ENCODE results near the gene TMEM119.
"Not testable (repeated sequence)": the region's sequence is repeated elsewhere in the genome, so short reads cannot be mapped to it uniquely, and the experiment has no call there.

TMEM119 gene

DNA sequence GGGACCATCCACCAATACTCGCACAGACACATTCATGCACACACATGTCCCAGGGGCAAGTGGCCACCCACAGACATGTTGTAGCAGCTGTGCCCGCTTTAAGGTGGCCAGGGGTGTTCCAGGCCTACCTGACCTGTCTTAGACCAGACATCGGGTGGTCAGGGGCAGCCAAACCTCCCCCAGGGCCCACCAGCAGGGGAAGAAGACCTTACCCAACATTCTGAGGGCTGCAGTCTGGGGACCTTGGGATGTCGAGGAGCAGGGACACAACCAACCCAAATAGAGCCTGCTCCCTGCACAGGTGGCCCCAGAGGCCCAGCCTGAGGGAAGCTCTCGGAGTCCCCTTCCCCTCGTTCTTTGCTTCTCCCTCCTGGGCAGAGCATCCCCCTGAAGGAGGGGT, 1.7 kb upstream of the TMEM119 start:
- no peak for DNase-seq

DNA sequence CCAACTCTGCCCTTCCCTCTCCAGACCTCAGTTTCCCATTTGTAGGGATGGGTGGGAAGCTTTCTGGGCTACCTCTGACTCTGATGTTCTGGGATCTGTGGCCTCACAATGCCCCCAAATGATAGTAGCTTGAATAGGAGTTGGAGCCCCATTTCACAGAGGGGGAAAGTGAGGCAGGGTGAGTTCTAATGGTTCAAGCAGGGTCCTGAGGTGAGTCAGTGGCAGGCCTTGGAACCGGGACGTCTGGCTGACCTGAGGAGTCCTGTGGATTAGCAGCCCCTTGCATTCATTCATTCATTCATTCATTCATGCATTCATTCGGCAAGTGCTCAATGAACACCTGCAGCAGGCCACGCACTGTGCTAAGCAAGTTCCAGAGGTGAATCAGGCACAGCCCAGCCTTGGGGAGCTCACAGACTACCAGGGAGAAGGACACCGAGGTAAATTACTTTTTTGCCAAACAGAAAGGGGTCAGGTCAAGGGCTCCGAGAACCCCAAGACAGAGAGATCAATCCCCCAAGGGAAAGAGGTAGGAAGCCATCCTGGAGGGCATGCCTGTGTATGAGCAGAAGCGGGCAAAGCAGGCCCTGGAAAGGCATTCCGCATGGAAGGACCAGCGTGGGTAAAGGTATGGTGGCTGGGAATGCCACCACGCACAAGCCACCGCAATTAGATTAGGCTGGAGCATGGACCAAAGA, 818 bp upstream of the TMEM119 start:
- no peak for DNase-seq

- no peak for DNase-seq
These were observed 878 bp downstream of the TMEM119 start for GRCh38 chr12:108596854-108597558.

- no peak for DNase-seq
These were observed 1.9 kb downstream of the TMEM119 start for GRCh38 chr12:108595711-108596647.

- no peak for DNase-seq
These were observed 2.7 kb downstream of the TMEM119 start for GRCh38 chr12:108594960-108595710.

DNA sequence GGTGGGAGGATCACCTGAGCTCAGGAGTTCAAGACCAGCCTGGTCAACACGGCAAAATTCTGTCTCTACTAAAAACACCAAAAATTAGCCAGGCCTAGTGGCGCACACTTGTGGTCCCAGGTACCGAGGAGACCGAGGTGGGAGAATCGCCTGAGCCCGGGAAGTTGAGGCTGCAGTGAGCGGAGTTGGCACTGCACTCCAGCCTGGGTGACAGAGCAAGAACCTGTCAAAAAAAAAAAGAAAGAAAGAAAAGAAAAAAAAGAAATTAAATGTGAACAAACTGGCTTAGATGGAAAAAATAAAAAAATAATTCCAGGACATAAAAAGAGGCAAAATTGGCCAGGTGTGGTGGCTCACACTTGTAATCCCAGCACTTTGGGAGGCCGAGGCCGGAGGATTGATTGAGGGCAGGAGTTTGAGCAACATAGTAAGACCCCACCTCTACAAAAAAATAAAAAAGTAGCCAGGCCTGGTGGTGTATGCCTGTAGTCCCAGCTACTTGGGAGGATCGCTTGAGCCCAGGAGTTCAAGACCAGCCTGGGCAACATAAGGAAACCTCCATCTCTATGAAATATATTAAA, 3.5 kb downstream of the TMEM119 start:
- DNase-seq: no peak

GRCh38 chr12:108592033-108592909, 5.6 kb downstream of the TMEM119 start:
- no peak for DNase-seq

GRCh38 chr12:108591267-108591980, 6.5 kb downstream of the TMEM119 start:
- DNase-seq: no peak

- not testable (repeated sequence) for DNase-seq
These were observed 7.4 kb downstream of the TMEM119 start for GRCh38 chr12:108590463-108590862.

- no peak for DNase-seq
These were observed 8.0 kb downstream of the TMEM119 start for GRCh38 chr12:108589840-108590229.

GRCh38 chr12:108589028-108589839, 8.7 kb downstream of the TMEM119 start:
- DNase-seq: no peak

- no peak for DNase-seq
These were observed 10.1 kb downstream of the TMEM119 start for GRCh38 chr12:108587826-108588225.

- no peak for DNase-seq
These were observed 11.6 kb downstream of the TMEM119 start for GRCh38 chr12:108586306-108586705.

DNA sequence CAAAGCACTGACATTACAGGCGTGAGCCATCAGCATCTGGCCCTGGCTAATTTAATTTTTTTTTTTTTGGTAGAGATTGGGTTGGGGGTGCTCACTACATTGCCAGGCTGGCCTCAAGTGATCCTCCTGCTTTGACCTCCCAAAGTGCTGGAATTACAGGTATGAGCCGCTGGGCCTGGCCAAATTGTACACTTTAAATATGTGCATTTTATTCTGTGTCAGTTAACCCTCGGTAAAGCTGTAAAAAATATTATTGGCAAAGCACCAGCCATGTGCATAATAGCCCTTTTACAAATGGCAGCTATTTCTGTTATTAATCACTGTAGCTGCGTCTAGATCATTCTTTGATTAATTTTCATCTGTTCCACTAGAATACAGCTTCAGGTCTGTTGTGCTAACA, 12.0 kb downstream of the TMEM119 start:
- DNase-seq: no peak

DNA sequence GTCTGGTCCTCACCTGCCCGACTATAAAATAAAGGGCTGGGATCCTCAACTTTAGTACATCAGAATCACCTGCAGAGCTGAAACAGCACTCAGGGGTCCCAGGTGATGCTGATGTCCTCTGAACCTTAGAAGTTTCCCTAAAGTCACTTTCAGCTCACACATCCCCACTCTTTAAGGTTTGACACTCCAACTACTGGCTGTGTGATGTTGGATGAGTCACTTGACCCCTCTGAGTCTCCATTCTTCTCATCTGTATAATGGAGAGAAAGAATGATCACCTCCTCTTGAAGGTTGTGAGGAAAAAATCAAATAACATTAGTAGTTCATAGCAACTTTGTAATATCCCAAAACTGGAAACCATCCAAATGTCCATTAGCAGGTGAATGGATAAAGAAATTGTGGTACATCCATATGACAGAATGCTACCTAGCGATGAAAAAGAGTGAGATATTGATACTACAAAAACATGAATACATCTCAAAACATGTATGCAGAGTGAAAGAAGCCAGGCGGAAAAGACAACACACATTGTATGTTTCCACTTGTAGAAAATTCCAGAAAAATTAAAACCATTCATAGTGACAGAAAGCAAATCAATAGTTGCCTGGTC, 13.3 kb downstream of the TMEM119 start:
- no peak for DNase-seq

- DNase-seq: no peak
These were observed 13.9 kb downstream of the TMEM119 start for GRCh38 chr12:108583991-108584390.

GRCh38 chr12:108582978-108583770, 14.7 kb downstream of the TMEM119 start:
- DNase-seq: no peak

DNA sequence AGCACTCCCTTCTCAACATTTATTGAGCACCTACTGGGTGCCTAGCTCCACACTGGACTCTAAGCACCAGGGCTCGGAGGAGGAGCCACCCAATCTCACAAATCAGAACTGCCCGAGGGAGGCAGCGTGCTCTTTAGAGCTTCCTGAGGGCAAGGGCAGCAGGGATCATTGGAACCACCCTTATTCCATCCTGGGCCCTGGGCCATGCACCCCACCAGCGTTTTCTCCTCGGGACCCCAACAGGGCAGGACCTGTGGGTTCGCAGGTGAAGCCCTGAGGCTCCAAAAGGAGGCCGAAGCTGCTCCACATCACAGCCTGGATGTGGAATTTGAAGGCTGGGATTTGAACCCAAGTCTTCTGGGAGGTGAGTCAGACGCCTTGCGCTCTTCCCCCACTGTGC, 15.4 kb downstream of the TMEM119 start:
- DNase-seq: no peak

Data from activated gamma-delta T cell (primary cell).